NCI-H1436 (cell line): Measurements from ENCODE around the gene ADRA2B.
"Not testable (repeated sequence)": the region's sequence is repeated elsewhere in the genome, so short reads cannot be mapped to it uniquely, and the experiment has no call there.

Experiments used
- DNase-seq: peaks from one replicate; lab custom pipeline; 2025; lab: John Stamatoyannopoulos, UW

Gene ADRA2B

DNA sequence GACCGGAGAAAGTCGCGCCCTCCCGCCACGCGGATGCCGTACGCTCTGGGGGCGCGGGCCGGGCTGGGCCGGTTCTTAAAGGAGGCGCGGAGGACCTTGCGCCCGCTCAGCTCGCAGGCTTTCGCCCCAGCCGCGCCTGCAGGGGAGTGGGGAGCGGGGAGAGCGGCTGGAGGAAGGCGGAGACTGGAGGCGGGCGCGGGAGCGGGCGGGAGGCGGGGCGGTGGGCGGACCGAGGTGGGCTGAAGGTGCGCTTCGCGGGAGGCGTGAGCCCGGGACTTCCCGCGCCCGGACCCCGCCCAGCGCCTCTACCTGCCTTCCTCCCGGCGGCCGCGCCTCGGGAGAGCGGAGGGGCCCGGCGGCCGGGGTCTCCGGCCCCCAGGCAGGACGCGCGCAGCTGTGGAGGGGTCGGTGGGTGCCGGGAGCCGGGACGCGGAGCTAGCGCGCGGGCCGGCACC, at the start of gene ADRA2B:
Gene ADRA2B (minus strand): TSS at position 148 of the 455 bp plus-strand sequence. CDS start 422 bp downstream, outside the sequence.
- peak; percentile 46 for DNase-seq

DNA sequence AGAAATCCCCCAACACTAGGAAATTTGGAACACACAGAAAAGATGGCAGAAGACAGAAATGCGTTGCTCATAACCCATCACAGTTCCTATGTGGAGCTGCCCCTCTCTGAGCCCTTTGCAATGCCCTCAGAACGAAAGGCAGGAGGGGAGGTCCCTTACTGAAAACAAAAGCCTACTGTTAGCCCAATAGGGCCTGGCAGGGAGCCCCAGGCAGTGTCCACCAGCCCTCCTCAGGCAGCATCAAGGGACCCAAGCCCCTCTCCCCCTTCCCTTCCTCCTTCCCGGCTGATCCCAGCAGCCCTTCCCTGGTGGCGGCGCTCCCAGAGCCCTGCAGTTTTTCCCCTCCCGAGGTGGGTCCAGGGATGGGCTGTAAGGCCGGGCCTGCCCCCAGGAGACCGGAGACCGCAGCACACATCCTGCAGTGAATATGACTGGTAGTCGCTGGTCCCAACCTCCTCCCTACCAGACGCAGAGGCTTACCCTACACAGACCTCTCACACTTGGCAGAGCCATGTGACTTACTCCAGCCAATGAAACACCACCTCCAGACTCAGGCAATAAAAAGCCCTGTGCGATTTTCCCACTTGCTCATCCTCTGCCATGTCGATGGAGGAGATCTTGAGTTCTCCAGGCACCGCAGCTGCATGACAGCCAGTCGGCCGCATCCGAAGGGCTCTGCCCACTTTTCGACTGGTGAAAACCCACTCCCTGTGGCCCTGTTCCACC, 48.3 kb upstream of the ADRA2B start:
- no peak for DNase-seq

DNA sequence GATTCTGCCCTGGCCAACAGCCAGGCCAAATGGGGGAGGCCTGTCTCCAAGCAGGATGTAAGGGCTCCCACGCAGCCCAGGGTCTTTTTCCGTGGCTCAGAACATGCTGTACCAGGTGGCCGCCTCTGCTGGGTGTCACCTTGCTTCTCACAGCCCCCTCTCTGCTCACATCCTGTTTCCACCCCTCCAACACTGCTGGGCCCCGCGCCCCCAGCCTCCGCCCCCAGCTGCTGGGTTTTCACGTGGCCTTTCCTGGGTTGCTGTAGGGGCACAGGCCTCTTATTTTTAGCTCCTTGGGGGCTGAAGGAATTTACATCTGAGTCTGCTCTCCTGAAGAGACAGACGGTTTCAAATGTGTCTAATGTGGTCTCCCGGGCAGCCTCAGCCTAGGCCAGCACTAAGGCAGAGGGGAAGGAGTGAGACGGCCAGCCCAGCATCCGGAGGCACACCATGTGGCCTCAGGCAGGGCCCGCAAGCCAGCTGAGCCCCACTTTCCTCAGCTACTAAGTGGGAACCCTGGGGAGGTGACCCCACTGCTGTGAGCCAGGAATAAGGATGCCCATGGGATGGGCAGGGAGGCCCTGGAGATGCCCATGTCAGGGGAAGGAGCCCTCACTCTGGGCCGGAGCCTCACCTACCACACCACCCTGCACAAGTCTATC, 47.5 kb upstream of the ADRA2B start:
- no peak for DNase-seq

DNA sequence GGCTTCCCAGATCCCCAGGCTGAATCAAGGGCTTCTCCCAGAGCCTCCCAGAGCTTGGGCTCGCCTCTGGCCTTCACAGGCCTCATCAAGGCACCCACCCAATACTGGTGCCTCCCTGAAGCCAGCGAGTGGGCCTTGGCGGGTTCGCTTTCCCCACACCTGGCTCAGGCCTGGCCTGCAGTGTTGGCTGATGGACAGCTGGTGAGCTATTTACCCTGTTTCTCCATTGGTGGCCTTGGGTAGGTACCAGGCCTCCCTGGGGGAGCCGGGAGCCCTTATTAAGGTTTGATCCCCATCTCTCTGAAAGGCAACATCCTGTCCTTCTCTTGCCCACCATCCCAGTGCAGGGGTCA, 47.0 kb upstream of the ADRA2B start:
- no peak for DNase-seq

DNA sequence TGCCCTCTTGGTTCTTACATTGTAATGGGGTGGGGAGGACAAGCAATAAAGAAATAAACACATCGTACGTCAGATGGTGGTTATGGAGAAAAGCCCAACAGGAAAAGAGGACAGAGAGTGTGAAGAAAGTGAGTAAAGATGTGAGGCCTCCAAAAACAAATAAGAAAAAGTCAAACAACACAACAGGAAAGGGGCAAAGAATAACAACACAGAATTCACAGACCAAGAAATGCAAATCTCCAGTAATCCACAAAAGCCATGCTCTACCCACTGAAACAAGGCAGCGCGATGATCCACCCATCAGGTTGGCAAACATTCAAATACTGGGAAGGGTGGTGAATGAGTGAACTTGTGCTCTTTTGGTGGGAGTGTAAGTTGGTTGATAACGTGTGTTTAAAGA, 45.5 kb upstream of the ADRA2B start:
- DNase-seq = no peak

DNA sequence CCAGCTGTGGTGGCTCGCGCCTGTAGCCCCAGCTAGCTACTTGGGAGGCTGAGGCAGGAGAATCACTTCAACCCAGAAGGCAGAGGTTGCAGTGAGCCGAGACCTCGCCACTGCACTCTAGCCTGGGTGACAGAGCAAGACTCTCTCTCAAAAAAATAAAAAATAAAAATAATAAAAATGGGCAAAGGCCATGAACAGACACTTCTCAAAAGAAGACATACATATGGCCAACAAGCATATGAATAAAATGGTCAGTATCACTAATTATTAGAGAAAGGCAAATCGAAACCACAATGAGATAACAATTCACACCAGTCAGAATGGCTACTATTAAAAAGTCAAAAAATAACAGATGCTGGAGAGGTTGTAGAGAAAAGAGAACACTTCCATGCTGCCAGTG, 44.0 kb upstream of the ADRA2B start:
- not testable (repeated sequence) for DNase-seq

DNA sequence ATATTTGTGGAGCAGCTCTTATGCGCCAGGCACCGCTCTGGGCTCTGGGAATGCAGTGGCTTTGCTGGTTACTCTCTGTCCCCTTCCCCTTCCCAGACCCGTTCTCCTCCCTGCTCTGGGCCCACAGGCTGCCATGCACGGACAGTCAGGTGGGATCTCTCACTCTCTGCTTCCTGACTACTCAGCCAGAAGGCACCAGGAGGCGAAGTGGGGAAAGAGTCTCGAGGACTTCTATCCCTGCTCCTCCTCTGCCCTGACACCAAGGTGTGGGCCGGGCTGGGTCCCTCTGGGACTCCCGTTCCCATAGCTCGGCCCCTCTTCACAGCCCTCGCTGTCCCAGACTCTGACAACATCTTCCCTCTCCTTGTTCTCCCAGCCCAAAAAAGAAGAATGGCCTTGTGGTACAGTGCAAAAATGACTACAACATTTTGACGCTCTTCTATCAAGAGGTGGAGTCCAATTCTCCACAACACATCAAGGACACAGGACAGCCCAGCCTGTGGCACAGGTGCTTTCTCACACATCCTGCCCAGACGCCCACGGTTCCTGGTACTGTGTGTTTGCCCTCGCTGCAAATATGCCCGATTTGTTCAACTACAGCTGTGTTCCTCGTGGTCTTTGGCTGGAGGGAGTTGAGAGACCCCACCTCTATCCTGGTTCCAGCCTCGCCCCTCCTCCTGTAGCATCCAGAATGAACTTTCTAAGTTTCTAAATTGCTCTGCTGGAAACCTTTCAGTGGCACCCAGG, 42.9 kb upstream of the ADRA2B start:
- DNase-seq = no peak

DNA sequence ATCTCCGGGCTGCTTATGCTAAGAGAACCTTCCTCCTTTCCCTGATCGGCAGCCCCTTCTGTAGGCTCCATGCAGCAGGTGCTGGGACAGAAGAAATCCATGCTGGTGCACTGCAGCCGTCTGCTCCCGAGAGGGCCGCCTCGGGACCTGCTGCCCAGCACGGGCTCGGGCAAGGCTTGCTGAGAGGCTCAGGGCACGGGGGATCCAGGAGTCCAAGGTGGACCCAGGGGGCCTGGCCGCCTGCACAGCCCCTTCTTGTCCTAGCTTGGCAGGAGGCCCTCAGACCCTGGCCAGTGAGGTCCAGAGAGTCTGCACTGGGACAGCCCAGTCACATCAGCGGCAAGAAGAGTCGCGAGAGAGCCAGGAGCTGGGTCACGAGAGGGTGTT, 42.2 kb upstream of the ADRA2B start:
- no peak for DNase-seq

DNA sequence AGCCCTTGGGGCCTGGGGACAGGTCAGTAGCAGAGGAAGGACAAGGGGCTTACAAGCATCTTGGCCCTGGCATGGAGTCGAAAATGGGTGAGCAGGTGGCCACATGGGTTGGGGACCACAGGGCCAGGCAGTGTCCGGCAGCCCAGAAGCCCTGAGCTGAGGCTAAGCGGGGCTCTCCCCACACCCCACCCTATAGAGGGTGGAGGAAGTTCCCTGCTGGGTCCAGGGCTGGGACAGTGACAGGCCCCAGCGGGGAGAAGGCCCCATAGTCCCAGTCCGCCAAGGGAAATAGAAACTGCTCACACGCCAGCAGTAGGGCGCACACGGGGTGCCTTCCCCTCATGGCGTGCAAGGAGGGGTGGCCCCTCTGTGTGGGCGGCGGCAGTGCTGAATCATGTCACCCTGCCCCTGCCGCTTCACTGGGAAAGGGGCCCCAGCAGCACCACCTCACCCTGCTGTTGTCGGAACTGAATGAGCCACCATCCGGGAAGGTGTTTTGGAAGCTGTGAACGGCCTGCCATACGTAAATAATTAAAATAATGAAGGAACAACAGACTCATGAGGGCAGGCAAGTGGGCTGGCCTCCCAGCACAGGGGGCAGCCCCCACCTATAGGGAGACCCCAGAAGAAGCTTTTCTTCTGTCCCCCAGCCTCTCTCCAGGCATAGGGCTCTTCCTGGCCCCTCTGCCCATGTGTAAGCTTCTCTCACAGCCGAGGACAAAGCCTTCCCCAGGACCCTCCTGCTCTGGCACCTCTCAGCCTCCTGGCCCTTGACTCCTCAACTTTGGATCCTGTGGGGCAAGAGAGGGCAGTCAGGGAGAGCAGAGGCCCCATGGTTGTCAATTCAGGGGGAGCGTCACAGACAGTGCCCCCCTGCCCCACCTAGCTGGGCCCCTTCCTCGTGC, 41.5 kb upstream of the ADRA2B start:
- DNase-seq = no peak

DNA sequence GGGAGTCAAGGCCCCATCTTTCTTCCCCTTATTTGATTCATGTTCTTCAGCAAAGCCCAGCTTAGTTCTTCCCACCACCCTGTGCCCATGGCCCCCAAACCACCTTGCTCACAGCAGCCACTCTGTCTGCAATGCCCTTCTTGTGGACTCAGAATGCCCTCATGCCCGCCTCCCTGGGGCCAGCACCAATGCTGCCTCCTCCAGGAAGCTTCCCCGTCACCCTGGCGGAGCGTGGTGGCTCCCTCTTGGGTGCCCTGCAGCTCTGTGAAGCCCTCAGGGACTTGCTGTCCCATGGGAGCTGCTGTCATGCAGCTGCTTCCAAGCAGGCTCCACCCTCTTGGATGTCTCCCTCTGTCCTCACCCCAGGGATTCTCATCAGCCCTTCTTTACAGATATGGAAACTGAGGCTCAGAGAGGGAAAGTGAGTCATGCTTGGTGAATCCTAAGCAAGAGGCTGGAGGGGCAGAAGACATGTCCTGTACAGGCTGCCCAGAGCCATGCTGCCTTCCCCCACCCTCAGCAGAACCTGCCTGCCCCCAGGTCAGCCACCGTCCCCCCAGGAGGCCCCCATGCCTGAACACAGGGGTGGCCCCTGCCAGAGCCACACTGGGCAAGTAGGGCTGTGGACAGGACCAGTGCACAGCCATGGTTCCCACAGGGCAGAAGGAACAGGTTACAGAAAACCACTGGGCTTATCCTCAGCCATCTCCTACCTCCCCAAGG, 40.7 kb upstream of the ADRA2B start:
- peak; percentile 51 for DNase-seq

DNA sequence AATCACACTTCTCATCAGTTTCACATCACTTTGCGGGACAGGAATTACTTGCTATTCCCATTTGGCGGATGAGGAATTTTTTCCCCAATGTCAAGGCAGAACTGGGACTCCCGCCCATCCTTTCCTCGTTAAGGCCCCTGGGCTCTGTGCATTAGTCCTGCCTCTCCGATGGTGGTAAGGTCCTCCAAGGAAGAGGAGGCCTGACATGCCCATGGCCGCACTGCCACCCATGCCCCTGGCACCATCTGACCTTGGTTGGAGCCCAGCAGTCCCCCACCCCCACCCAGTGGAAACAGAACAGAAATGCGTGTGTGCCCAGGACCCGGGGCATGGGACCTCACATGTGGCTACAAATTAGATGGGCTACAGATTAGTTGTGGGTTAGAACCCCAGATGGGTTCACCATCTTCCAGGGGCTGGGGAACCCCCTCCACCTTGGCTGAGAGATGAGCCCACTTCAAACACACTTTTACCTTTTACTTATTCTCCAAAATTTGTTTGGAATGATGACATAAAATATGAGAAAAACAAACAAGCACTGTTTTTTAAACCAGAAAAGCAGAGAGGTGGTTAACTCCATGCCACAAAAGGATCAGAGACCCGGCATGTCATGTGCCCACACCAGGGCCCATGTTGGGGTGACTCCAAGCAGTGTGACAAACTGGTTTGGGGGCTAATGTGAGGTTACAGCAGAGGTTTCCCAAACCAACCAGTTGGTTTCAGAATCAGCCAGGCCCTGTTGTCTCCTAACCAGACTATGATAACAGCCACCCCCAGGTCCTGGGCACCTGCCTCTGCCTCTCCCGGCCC, 39.8 kb upstream of the ADRA2B start:
- DNase-seq = no peak

DNA sequence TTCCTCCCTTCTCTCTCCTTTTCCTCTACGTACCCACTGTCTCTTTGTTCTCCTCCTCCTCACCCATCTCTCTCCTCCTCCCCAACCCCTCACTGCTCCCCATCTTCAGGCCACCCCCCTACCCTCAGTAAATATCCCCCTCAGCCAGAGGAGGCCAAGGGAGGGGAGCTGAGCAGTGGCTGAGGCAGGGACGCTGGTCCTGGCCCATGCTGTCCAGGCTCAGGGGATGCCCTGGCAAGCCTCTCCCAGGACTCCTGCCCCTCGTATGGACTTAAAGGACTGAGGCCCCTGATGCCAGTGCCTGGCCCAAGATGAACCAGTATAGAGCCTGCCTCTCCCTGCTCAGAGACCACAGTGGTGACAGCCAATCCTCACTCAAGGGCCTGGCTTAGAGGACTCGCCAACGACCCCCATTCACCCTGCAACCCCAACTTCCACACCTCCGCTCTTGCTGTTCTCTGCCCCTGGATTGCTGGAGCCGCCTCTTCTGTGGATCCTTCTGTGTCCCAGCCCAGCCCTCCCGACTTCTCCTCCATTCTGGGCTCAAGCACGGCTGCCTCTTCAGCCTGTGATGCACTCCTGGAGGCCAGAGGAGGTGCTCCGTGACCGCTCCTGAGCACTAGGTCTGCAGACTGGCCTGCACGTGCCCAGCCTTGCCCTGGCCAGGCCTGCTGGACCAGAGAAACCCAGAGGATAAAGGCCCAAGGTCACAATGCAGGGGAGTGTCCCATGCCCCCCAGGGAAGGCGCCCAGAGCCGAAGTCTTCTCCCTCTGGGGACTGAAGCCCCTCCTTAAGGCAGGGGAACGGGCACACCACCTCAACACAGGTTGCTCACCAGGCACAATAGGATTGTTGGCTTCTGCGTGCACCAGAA, 38.4 kb upstream of the ADRA2B start:
- no peak for DNase-seq

DNA sequence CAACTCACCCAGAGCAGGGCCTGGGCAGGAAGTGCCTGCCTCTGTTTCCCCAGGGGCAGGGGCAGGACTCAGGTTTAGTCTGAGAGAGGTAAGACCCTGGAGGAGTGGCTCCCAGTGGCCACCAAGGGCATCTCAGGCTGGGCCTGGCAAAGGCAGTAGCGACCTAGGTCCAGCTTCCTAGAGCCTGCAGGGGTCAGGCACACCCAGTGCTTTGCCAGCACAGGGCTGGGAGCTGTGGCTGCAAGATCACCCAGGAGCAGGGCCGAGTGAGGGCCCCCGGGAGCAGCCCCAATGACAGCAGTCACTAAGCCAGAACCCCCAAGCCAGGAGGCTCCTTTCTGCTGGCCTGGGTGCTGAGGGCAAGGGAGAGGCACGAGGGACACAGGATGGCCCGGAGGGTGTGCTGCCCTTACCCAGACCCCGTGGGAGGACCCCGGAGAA, 37.6 kb upstream of the ADRA2B start:
- no peak for DNase-seq

DNA sequence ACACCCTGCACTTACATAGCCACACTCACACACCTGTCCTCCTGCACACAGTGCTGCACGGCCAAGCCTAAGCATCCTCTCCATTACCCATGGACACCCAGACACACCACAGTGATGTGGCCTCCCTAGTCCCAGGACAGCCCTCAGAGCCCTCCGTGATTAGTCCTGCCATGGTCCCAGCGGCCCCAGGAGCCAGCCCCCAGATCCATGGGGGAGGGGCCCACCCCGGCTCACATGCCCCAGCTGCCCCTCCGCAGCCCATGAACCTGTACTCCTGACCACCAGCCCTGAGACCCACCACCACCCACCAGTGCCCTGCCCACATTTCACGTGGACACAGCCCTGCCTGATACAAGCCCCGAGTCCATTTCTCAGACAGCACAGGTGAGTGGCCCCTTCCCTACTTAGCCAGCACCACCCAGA, 36.9 kb upstream of the ADRA2B start:
- DNase-seq = no peak

DNA sequence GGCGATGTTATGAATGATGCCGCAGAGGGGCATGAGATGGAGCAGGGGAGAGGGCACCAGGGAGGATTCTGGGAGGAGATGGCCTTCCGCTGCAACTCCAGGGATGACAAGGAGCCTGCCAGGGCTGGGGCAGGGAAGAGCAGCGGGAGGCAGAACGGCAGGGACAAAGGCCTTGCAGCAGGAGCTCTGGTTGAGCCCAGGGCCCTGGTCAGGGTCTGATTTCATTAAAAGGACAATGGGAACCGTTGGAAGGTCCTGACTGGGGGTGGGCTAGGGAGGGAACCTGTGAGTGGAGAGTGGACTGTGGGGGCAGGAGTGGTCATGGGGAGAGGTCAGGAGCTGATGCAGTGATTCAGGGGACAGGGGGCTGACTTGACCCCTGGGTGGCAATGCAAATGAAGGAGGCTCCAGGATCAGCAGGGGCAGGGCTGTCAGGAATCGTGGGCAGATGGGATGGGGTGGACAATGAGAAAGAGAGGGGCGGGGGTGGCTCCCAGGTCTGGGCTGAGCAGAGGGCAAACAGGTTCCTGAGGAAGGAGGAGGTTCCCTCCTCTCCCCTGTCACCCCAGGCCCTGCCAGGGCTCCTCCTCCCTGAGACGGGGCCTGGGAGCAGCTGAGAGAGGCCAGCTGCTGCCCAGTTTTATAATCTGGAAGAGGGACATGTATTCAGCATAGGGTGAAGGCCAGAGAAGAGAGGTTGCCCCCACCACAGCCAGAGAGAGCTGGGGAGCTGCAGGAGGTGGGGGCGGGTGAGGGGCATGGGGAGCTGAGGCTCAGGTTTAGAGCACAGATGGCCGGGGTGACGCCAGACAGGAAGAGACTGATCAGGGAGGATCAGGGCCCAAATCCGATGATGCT, 36.2 kb upstream of the ADRA2B start:
- no peak for DNase-seq

DNA sequence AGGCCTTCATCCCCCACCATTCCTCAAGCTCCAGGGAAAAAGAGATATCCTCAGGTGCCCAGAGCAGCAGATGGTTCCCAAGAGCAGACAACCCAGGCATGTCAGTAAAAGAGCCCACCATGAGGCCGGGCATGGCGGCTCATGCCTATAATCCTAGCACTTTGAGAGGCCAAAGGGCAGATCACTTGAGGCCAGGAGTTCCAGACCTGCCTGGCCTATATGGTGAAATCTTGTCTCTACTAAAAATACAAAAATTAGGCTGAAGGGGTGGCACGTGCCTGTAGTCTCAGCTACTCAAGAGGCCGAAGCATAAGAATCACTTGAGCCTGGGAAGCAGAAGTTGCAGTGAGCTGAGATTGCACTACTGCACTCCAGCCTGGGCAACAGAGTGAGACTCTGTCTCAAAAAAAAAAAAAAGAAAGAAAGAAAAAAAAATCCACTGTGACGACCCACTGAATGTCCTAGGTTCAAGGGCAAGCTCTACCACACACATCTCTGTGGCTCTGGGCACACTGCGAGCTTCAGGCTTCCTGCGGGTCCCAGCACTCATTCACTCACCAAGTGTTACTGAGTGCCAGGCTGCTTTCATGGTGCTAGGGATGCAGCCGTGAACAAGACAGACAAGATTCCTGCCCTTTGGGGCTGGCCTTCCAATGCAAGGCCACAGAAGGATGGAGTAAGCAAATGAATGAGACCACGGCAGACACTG, 35.4 kb upstream of the ADRA2B start:
- DNase-seq = no peak

DNA sequence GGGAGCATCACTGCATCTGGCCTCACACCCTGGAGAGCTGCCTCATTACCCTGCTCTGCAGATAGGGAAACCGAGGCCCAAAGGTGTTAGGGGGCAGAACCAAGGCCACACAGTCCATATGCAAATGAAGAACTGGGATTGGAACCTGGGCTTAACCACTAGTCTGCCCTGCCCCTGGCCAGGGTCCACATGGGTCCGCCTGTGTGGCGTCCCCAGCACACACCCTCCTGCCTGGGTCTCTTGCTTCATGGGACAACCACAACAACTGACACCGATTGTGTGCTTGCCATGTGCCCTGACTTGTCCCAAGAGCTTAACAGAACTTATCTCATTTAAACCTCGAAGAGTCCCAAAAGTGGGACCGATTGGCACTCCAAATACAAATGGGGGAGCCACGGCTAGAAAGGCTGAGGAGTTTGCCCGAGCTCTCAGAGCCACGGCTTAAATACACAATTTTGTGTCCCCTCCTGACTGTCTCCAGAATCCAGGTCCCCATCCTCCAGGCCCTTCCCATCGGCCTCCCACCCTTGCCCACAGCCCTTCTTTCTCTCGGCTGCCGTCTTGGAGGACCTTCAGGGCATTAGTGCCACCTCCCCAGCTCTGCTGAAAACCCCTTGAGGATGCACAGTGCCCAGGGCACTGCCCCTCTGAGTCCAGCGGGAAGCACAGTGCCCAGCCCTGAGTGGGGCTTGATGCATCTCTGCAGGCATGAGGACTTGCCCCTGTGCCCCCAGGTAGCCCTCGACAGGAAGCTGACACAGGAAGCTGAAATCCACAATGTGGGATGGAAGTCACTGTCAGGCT, 34.6 kb upstream of the ADRA2B start:
- DNase-seq = no peak
